NK-92 (cell line): Measurements from ENCODE around the gene SELENOF.
"Not testable (repeated sequence)": the region's sequence is repeated elsewhere in the genome, so short reads cannot be mapped to it uniquely, and the experiment has no call there.

Source experiments
- DNase-seq: peaks from one replicate; lab custom pipeline; 2025; ENCODE audit not compliant: unreplicated experiment; lab: John Stamatoyannopoulos, UW

SELENOF gene

DNA sequence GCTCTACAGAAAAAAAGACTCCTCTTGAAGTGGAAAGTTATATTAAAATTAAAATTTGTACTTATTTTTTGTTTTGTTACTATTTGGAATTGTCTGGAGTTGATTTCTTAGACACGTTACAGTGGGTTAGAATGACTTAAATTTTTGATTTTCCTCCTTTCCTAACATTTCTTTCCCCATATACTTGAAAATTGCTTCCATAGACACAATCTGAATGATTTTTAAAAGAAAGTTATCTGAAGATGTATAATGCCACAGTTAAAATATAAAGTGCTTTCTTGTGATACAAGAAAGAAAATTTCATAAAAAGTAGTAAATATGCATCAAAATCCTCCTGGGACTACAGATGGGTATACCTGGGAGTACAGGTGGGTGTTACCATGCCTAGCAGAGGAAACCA is 2.8 kb upstream of the SELENOF start:
- DNase-seq: no peak

GRCh38 chr1:86915737-86916235 is 1.9 kb upstream of the SELENOF start:
- DNase-seq: no peak

- DNase-seq: no peak
These were observed 1.2 kb upstream of the SELENOF start for GRCh38 chr1:86914998-86915736.

DNA sequence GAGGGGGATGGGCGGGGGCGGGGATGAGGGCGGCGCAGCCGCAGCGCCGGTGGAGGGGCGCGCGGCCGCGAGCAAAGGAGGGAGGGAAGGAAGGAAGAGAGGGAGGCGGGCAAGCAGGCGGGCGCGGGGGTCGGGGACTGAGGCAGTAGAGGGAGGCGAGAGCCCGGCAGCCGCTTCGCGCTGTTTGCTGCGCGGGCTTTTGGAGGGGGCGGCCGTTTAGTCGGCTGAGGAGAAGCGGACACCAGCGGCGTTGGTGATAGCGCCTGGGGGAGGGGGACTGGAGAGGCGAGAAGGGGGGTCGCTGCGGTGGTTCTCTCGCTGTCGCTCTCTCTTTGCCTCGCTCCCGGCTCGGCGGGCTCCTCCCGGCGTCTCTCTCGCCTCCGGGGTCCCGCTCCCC is 673 bp upstream of the SELENOF start, which contains the start of gene HS2ST1:
Gene HS2ST1, plus strand, starts transcription at position 35 of the 397 bp plus-strand sequence.
- DNase-seq: no peak

- DNase-seq: no peak
These were observed 479 bp downstream of the SELENOF start for GRCh38 chr1:86913399-86913895.

DNA sequence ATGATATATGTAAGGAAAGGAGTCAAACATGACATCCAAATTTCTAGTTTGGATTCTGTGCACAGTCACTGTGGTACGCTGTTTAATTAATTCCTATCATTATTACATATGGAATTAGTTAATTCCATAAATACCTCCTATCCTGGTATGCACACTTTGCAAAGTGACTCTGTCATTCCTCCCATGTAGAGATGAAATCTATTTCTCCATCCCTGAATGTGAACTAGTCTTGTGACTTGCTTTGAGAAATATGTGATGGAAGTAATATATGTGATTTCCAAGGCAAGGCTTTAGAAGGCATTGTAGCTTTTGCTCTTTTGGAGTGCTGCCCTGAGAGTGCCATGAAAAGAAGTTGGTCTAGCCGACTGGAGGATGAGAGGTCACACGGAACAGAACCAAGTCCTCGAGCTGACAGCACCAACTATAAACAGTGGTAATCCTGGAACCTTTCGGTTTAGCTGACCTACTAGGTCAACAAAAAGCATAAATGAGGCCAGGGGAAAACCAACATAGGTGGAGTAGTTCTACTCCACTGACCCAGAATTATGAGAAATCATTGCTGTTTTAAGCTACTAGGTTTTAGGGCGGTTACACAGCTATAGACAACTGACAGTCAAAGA is 1.5 kb downstream of the SELENOF start:
- DNase-seq: no peak

DNA sequence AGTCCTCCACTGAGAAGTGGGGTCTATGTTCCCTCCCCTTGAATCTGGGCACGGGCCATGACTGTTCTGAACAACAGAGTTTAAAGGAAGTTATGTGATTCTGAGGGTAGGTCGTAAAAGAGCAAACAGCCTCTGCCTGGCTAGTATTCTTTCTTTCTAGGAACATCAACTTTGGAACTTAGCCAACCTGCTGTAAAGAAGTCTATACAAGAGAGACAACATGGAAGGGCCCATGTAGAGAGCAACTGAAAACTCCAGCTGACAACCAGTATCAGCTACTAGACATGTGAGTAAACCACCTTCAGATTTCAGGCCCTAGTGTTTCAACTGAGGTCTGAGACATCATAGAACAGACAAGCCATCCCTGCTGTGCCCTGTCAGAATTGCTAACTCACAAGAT is 7.5 kb downstream of the SELENOF start:
- no peak for DNase-seq

DNA sequence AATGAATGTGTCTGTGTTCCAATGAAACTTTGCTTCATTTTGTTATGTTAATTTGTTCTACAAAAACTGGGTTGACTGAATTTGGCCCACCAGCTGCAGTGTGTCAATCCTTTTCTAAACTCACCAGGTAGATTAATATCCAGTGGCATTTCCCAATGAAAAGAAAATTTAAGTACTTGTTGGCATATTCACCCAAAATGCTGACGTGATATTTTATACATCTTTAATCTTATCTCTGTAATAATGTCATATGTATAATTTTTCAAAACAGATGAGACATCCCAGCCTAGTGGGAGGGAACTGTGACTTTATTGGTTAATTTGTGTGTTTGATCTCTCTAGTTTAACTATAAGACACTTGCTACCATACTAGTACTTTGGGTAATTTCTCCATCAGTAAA is 8.1 kb downstream of the SELENOF start:
- no peak for DNase-seq

DNA sequence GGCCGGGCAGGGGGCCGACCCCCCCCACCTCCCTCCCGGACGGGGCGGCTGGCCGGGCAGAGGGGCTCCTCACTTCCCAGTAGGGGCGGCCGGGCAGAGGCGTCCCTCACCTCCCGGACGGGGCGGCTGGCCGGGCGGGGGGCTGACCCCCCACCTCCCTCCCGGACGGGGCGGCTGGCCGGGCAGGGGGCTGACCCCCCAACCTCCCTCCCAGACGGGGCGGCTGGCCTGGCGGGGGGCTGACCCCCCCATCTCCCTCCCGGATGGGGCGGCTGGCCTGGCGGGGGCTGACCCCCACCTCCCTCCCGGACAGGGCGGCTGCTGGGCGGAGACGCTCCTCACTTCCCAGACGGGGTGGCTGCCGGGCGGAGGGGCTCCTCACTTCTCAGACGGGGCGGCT is 14.5 kb downstream of the SELENOF start:
- DNase-seq: not testable (repeated sequence)

DNA sequence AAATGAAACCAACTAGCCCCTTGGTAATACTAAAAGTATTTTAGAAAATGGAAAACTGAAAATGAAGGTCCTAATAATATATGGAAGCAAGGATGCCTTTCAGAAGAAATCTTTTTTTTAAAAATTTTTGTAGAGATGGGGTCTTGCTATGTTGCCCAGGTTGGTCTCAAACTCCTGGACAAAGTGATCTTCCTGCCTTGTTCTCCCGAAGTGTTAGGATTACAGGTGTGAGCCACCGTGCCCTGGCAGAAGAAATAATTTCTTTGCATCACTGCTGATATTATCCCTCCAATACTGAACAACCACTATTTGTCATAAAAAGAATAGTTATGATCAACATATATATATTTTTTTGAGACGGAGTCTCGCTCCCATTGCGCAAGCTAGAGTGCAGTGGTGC is 25.6 kb downstream of the SELENOF start:
- no peak for DNase-seq

- no peak for DNase-seq
These were observed 26.3 kb downstream of the SELENOF start for GRCh38 chr1:86887479-86888162.

DNA sequence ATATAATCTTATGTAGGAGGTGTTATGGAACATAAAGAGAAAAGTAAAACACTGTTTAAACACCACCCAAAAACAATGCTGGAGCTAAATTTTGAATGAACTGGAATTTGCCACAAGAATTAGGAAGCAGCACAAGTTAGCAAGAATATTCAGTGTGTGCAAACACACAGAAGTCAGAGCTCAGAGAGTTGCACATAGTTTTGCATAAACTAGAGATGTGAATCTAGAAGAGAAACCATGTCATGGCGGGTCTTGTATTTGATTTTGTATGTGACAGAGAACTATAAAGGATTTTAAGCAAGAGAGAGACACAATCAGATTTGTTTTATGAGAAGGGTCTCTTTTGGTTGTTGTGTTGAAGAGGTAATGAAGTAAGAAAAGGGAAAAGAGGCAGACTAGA is 38.2 kb downstream of the SELENOF start:
- no peak for DNase-seq

DNA sequence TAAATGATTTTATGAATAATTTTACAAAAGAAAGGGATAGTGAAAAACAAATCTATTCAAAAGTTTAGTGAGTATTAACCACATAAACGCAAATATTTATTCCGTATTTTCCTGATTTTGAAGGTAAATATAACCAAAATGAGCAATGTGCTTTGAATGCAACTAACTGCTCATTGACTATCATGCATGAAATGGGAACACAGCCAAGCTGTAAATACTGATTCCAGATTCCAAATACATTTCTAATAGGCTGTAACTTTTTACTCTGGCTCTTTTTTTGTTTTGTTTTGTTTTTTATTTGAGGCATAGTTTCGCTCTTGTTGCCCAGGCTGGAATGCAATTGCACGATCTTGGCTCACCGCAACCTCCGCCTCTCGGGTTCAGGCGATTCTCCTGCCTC is 41.8 kb downstream of the SELENOF start:
- no peak for DNase-seq

DNA sequence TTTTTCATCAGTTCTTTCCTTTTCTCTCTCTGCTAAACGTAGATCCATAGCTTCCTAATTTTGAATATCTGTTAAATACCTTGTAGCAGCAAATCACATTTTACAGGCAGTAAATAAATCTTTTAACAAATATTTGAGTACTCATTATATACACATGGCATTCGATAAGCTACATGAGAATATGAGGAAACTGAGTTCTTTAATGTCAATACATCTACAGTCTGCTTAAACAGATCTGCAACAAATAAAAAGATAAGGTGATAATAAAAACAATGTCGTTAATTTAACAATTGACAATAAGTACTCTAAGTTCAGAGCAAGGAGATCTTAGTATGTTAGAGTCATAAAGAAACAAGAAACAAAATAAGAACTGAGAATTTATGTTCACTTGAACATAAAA is 42.9 kb downstream of the SELENOF start:
- DNase-seq: no peak

DNA sequence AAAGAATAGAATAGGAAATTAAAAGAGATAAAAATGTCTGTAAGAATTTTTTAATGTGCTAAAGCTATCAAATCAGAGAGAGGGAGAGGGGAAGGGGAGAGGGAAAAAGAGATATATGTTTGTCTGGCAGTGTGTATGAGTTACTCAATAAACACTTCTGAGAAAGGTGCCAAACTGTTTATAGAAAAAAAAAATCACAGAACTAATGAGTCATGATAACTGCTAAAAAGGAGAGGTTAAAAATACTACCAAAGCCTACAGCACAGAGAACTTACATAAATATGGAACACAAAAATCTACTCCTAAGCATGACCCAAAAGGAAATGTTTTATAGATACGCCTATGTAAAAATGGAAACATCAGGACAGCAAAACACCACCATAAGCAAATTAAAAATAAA is 45.4 kb downstream of the SELENOF start:
- no peak for DNase-seq

DNA sequence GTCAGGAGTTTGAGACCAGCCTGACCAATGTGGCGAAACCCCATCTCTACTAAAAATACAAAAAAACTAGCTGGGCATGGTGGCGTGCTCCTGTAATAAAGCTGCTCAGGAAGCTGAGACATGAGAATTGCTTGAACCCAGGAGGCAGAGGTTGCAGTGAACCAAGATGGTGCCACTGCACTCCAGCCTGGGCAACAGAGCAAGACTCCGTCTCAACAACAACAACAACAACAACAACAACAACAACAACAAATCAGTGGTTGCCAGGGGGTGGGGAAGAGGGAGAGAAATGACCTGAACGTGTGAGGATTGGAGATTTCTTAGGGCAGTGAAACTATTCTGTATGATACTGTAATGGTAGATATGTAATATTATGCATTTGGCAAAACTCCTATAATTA is 46.6 kb downstream of the SELENOF start:
- not testable (repeated sequence) for DNase-seq

- DNase-seq: no peak
These were observed 47.3 kb downstream of the SELENOF start for GRCh38 chr1:86866665-86867064.

- no peak for DNase-seq
These were observed 47.8 kb downstream of the SELENOF start for GRCh38 chr1:86865973-86866637.

- DNase-seq: no peak
These were observed 51.0 kb downstream of the SELENOF start for GRCh38 chr1:86862920-86863319.

DNA sequence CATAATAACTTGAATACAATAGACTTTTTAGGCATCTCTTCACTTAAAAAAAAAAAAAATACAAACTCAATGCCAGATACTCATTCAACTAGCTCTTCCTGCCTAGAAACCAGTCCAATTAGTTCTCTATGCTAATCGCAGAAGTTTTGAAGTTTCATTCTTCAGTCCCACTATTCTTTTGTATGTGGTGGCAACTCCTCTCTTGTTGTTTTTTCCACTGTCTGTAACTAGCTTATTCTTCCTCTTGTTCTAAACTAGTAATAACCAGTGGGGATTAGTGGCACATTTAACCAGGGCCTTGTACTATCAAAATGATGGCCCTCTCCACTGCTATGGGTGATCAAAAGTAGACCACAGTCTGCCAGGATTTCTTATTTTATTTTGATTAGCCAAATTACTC is 52.5 kb downstream of the SELENOF start:
- DNase-seq: no peak

GRCh38 chr1:86860424-86860823 is 53.5 kb downstream of the SELENOF start:
- no peak for DNase-seq
